Measurements from ENCODE around the gene ACTMAP. TPM values are rescaled to one million over a fixed set of nuclear protein-coding genes. Genes with fewer than 3 reads are reported as not detected.

The ACTMAP gene
- total and polyA plus RNA-seq, 2 of the 13 experiments (the other 11 are each of a cell fraction or from before 2014, with no cell fraction given) = 2.2 to 7.9 TPM

- TF ChIP-seq ZBTB33 (CRISPR knock-in tag; IDR thresholded peaks at IDR 0.05) = no peak
- TF ChIP-seq CEBPG (CRISPR knock-in tag; IDR thresholded peaks at IDR 0.05) = no peak
- TF ChIP-seq THRA (CRISPR knock-in tag; IDR thresholded peaks at IDR 0.05; ENCODE audit: borderline replicate concordance) = 0 out of 2 replicates have a peak, but pooled peaks have one; percentile 4
- no peak for TF ChIP-seq MLLT10 (CRISPR knock-in tag; IDR thresholded peaks at IDR 0.05)
- no peak for TF ChIP-seq MYNN (CRISPR knock-in tag; IDR thresholded peaks at IDR 0.05; ENCODE audit: low read depth)
- TF ChIP-seq TRIM22 (IDR thresholded peaks at IDR 0.05) = no peak
- no peak for TF ChIP-seq SNAPC4 (CRISPR knock-in tag; IDR thresholded peaks at IDR 0.05)
- peak; percentile 92 for TF ChIP-seq MAX (IDR thresholded peaks at IDR 0.05)
- 0 out of 2 replicates have a peak, but pooled peaks have one; percentile 21 for TF ChIP-seq BCL6 (CRISPR knock-in tag; IDR thresholded peaks at IDR 0.05)
- TF ChIP-seq RBM22 (optimal IDR thresholded peaks at IDR 0.05; ENCODE audit: low read length) = no peak
- TF ChIP-seq MED1 (CRISPR knock-in tag; IDR thresholded peaks at IDR 0.05) = peak; percentile 46; the same call in 1 of the 2 replicates
- no peak for TF ChIP-seq DDIT3 (CRISPR knock-in tag; IDR thresholded peaks at IDR 0.05)
- TF ChIP-seq SIX4 (CRISPR knock-in tag; IDR thresholded peaks at IDR 0.05) = no peak
- TF ChIP-seq TGIF2 (CRISPR knock-in tag; IDR thresholded peaks at IDR 0.05) = peak; percentile 62
- TF ChIP-seq TOPORS (CRISPR knock-in tag; IDR thresholded peaks at IDR 0.05) = no peak; the same call in 1 of the 2 replicates
- no peak for TF ChIP-seq ZNF598 (CRISPR knock-in tag; IDR thresholded peaks at IDR 0.05; ENCODE audit: borderline replicate concordance)
- TF ChIP-seq DNMT1 (CRISPR knock-in tag; IDR thresholded peaks at IDR 0.05) = no peak
Observed at GRCh38 chr19:40750874-40751537, 729 bp upstream of the ACTMAP start, which contains the start of gene SNRPA (continued).
